HCT116 (cell line): ENCODE results near the gene IAH1. TPM values are rescaled to one million over a fixed set of nuclear protein-coding genes. Genes with fewer than 3 reads are reported as not detected.

ENCODE experiments used
- ATAC-seq: fragments of 200-7000 bp; cut with Tn5 transposase; 2 replicates; pipeline ENCODE4 v1.9.1; 2020; ENCODE audit warnings: mild to moderate bottlenecking, moderate library complexity
- BruUV-seq: library from RNA; stranded (reverse); fragments of 400-500 nt; replicated peaks from 2 replicates; lab custom pipeline; 2021; lab: Mats Ljungman, UMichigan
- CTCF ChIA-PET: fragments of 300-600 bp; sonication (Branson Sonifier 250); formaldehyde crosslinking; loops from one replicate; lab custom pipeline; 2021; ENCODE audit warnings: antibody characterized with exemption; lab: Charles Lee
- POLR2A ChIA-PET: fragments of 300-600, 350-600 bp; sonication (Branson Sonifier 250); formaldehyde crosslinking; loops from one replicate; lab custom pipeline; 2021; ENCODE audit warnings: antibody characterized with exemption; lab: Charles Lee
- RAD21 ChIA-PET, 2 experiments: fragments of 300-600 bp; sonication (Branson Sonifier 250); formaldehyde crosslinking; loops; one replicate each; lab custom pipeline; 2023; ENCODE audit warnings: low total read pairs in 2 of 2; ENCODE audit not compliant: uncharacterized antibody in 2 of 2, unreplicated experiment in 2 of 2, low non-redundant PET in 1 of 2; lab: Charles Lee
- DNase-seq: peaks from one replicate; pipeline ENCODE4 v3.0.0-alpha.2; 2010; ENCODE audit warnings: low read depth, low spot score
- H2AFZ ChIP-seq: fragments of 200-600 bp; shearing (Covaris generic), sonication (generic); 2 replicates; pipeline ENCODE4 v1.6.1; 2017; ENCODE audit warnings: low read depth, mixed run types, mixed read lengths, antibody characterized with exemption, low read length; ENCODE audit not compliant: poor library complexity, severe bottlenecking
- H3K27ac ChIP-seq: 2 replicates; pipeline ENCODE4 v1.5.1; 2012; ENCODE audit warnings: low read depth, low read length
- H3K27me3 ChIP-seq: fragments of 200-600 bp; sonication (generic); 2 replicates; pipeline ENCODE4 v1.6.1; 2016; ENCODE audit warnings: mixed run types, low read length, mixed read lengths; ENCODE audit not compliant: insufficient read depth
- H3K36me3 ChIP-seq, 2 experiments: fragments of 200-500 bp in 1 of 2; fragments of 200-600 bp in 1 of 2; sonication (Bioruptor generic) in 1 of 2; sonication (generic) in 1 of 2; 2 replicates each; pipeline versions ENCODE4 v1.5.1 to v1.6.1; 2014 to 2016; ENCODE audit warnings: low read length in 2 of 2, inconsistent platforms in 1 of 2, mixed read lengths in 1 of 2, mixed run types in 1 of 2; ENCODE audit not compliant: insufficient read depth in 2 of 2, control insufficient read depth in 1 of 2
- H3K4me1 ChIP-seq, 2 experiments: fragments of 200-600 bp in 1 of 2; sonication (generic) in 1 of 2; 2 replicates each; pipeline versions ENCODE4 v1.5.1 to v1.6.1; 2012 to 2017; ENCODE audit warnings: low read length in 2 of 2, inconsistent platforms in 1 of 2, mild to moderate bottlenecking in 1 of 2, mixed read lengths in 1 of 2, mixed run types in 1 of 2, moderate library complexity in 1 of 2; ENCODE audit not compliant: insufficient read depth in 2 of 2, control insufficient read depth in 1 of 2
- H3K4me2 ChIP-seq: fragments of 200-600 bp; sonication (generic); 2 replicates; pipeline ENCODE4 v1.6.1; 2017; ENCODE audit warnings: mixed run types, low read length, mixed read lengths
- H3K4me3 ChIP-seq, 2 experiments: fragments of 200-600 bp in 1 of 2; sonication (generic) in 1 of 2; replicated peaks in 1 of 2; 2 replicates each; pipeline ENCODE4 v1.5.1; 2011 to 2016; ENCODE audit warnings: low read length in 2 of 2, control low read depth in 1 of 2, low read depth in 1 of 2, mild to moderate bottlenecking in 1 of 2, mixed read lengths in 1 of 2, mixed run types in 1 of 2
- H3K79me2 ChIP-seq: fragments of 200-600 bp; sonication (generic); 2 replicates; pipeline ENCODE4 v1.6.1; 2017; ENCODE audit warnings: mild to moderate bottlenecking, mixed run types, low read length, moderate library complexity, mixed read lengths; ENCODE audit not compliant: insufficient read depth
- H3K9ac ChIP-seq: fragments of 200-600 bp; sonication (generic); 2 replicates; pipeline ENCODE4 v1.6.1; 2016; ENCODE audit warnings: low read length, mixed read lengths
- H3K9me2 ChIP-seq: fragments of 200-600 bp; sonication (generic), shearing (Covaris generic); 2 replicates; pipeline ENCODE4 v1.6.1; 2017; ENCODE audit warnings: mixed run types, mild to moderate bottlenecking, moderate library complexity; ENCODE audit not compliant: insufficient read depth
- H3K9me3 ChIP-seq, 2 experiments: fragments of 200-500 bp in 1 of 2; fragments of 200-600 bp in 1 of 2; sonication (Bioruptor generic) in 1 of 2; sonication (generic) in 1 of 2; 2 replicates each; pipeline ENCODE4 v1.6.1; 2014 to 2017; ENCODE audit warnings: low read length in 2 of 2, mixed read lengths in 2 of 2, inconsistent platforms in 1 of 2, low read depth in 1 of 2, mild to moderate bottlenecking in 1 of 2, mixed run types in 1 of 2, moderate library complexity in 1 of 2; ENCODE audit not compliant: control insufficient read depth in 1 of 2, insufficient read depth in 1 of 2
- H4K20me1 ChIP-seq: fragments of 200-600 bp; sonication (generic), shearing (Covaris generic); 2 replicates; pipeline ENCODE4 v1.6.1; 2017; ENCODE audit warnings: mixed run types, mild to moderate bottlenecking, moderate library complexity; ENCODE audit not compliant: insufficient read depth
- ATF3 ChIP-seq: IDR thresholded peaks from 2 replicates; pipeline ENCODE4 v1.6.1; 2012
- EZH2 ChIP-seq: fragments of 200-600 bp; sonication (generic); IDR thresholded peaks from 2 replicates; pipeline ENCODE4 v1.6.1; 2017; ENCODE audit warnings: antibody characterized with exemption, mixed run types
- EZH2phosphoT487 ChIP-seq: fragments of 200-600 bp; IDR thresholded peaks from 2 replicates; pipeline ENCODE4 v1.6.1; 2018; ENCODE audit warnings: antibody characterized with exemption, borderline replicate concordance
- FOSL1 ChIP-seq: IDR thresholded peaks from 2 replicates; pipeline ENCODE4 v1.6.1; 2012; ENCODE audit warnings: low read depth
- POLR2AphosphoS5 ChIP-seq: IDR thresholded peaks from 2 replicates; pipeline ENCODE4 v1.6.1; 2011; ENCODE audit warnings: mild to moderate bottlenecking, low read depth, low read length, moderate library complexity
- intact Hi-C: fragments of 100-400 bp; cut with micrococcal nuclease; formaldehyde crosslinking; loops from 2 replicates; pipeline ENCODE4 v1.10.0; 2022
- total RNA-seq: library from RNA; stranded (reverse); gene quantifications from one replicate; pipeline ENCODE4 v1.2.1, GENCODE V29; 2021; ENCODE audit not compliant: unreplicated experiment
- TF ChIP-seq, protein P1 (sequence below): IDR thresholded peaks from 2 replicates; pipeline ENCODE4 v1.6.1; 2012; ENCODE audit warnings: low read depth
- TF ChIP-seq, protein P2 (sequence below), 3 experiments: fragments of 200-600 bp in 1 of 3; sonication (generic) in 1 of 3; IDR thresholded peaks in 2 of 3; conservative IDR thresholded peaks in 1 of 3; 2 replicates each; pipeline ENCODE4 v1.5.1; 2012 to 2017; ENCODE audit warnings: low read depth in 2 of 3, low read length in 2 of 3, antibody characterized with exemption in 1 of 3, borderline replicate concordance in 1 of 3, control low read depth in 1 of 3, mild to moderate bottlenecking in 1 of 3, mixed read lengths in 1 of 3, mixed run types in 1 of 3, moderate library complexity in 1 of 3; ENCODE audit not compliant: insufficient read depth in 1 of 3
- TF ChIP-seq, protein P3 (sequence below): IDR thresholded peaks from 2 replicates; pipeline ENCODE4 v1.6.1; 2012

Gene IAH1
- total RNA-seq, 1 experiment from 2014 or later, result 35.1 TPM

GRCh38 chr2:9518780-9519179, 44.4 kb downstream of the IAH1 start:
- Histone ChIP-seq H4K20me1 (no peaks in the 10 kb centered on the region), H3K9me2 (no peaks in the 10 kb centered on the region), H3K9ac (no peak overlapping the region), H3K4me1 (no peaks in the 10 kb centered on the region), H3K9me3 (no peaks in the 10 kb centered on the region), H3K27ac (no peak overlapping the region), H3K79me2 (no peaks in the 10 kb centered on the region), H3K27me3 (no peaks in the 10 kb centered on the region), H3K36me3 (peaks cover 10 to 11% of the 10 kb centered on the region in 2 experiments; a peak in 3 of 4 replicates), H3K4me3 (no peak overlapping the region), H2AFZ (no peak overlapping the region), H3K4me2 (no peak overlapping the region)
- DNase-seq (no peak), ATAC-seq (no peak)
- BruUV-seq, result no TSS peak
- CTCF ChIA-PET, result no interaction called here
- intact Hi-C loops, result no loop called here
- RAD21 ChIA-PET, result no interaction called here
- POLR2A ChIA-PET, result no interaction called here
- TF ChIP-seq, protein P1, sequence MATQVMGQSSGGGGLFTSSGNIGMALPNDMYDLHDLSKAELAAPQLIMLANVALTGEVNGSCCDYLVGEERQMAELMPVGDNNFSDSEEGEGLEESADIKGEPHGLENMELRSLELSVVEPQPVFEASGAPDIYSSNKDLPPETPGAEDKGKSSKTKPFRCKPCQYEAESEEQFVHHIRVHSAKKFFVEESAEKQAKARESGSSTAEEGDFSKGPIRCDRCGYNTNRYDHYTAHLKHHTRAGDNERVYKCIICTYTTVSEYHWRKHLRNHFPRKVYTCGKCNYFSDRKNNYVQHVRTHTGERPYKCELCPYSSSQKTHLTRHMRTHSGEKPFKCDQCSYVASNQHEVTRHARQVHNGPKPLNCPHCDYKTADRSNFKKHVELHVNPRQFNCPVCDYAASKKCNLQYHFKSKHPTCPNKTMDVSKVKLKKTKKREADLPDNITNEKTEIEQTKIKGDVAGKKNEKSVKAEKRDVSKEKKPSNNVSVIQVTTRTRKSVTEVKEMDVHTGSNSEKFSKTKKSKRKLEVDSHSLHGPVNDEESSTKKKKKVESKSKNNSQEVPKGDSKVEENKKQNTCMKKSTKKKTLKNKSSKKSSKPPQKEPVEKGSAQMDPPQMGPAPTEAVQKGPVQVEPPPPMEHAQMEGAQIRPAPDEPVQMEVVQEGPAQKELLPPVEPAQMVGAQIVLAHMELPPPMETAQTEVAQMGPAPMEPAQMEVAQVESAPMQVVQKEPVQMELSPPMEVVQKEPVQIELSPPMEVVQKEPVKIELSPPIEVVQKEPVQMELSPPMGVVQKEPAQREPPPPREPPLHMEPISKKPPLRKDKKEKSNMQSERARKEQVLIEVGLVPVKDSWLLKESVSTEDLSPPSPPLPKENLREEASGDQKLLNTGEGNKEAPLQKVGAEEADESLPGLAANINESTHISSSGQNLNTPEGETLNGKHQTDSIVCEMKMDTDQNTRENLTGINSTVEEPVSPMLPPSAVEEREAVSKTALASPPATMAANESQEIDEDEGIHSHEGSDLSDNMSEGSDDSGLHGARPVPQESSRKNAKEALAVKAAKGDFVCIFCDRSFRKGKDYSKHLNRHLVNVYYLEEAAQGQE, result no peak
- TF ChIP-seq EZH2 (no peak), ATF3 (no peak), POLR2AphosphoS5 (no peak), EZH2phosphoT487 (no peak), FOSL1 (no peak)
- TF ChIP-seq, protein P2, sequence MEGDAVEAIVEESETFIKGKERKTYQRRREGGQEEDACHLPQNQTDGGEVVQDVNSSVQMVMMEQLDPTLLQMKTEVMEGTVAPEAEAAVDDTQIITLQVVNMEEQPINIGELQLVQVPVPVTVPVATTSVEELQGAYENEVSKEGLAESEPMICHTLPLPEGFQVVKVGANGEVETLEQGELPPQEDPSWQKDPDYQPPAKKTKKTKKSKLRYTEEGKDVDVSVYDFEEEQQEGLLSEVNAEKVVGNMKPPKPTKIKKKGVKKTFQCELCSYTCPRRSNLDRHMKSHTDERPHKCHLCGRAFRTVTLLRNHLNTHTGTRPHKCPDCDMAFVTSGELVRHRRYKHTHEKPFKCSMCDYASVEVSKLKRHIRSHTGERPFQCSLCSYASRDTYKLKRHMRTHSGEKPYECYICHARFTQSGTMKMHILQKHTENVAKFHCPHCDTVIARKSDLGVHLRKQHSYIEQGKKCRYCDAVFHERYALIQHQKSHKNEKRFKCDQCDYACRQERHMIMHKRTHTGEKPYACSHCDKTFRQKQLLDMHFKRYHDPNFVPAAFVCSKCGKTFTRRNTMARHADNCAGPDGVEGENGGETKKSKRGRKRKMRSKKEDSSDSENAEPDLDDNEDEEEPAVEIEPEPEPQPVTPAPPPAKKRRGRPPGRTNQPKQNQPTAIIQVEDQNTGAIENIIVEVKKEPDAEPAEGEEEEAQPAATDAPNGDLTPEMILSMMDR (IDR thresholded peaks at IDR 0.05 in 2 of 3, conservative IDR thresholded peaks at IDR 0.05 in 1 of 3; ENCODE audit: borderline replicate concordance in 1 of 3, insufficient read depth in 1 of 3, low read depth in 2 of 3, low read length in 2 of 3), result no peak
- TF ChIP-seq, protein P3, sequence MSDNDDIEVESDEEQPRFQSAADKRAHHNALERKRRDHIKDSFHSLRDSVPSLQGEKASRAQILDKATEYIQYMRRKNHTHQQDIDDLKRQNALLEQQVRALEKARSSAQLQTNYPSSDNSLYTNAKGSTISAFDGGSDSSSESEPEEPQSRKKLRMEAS, result no peak
